ENCODE results near the gene LRRC56. TPM values are rescaled to one million over a fixed set of nuclear protein-coding genes. Genes with fewer than 3 reads are reported as not detected.

LRRC56 gene
- total RNA-seq, 2 donors from 2014 or later = 3.0 to 4.3 TPM

GRCh38 chr11:598005-598680 is 60.8 kb downstream of the LRRC56 start:
- Histone ChIP-seq H3K9me3 (ENCODE audit: control insufficient read depth, low read length) (no peaks in the 10 kb centered on the region), H3K27ac (ENCODE audit: low read depth, low read length) (no peak overlapping the region), H3K9ac (ENCODE audit: extremely low read depth, low read length, poor library complexity, severe bottlenecking) (no peak overlapping the region), H3K36me3 (ENCODE audit: control insufficient read depth, insufficient read depth, low read length) (peaks cover 74% of the 10 kb centered on the region), H3K4me1 (ENCODE audit: control insufficient read depth, insufficient read depth, low read length) (no peaks in the 10 kb centered on the region), H3K27me3 (ENCODE audit: control insufficient read depth, insufficient read depth, low read length, poor library complexity, severe bottlenecking) (no peaks in the 10 kb centered on the region), H3K4me3 (ENCODE audit: low read length) (no peak overlapping the region)
- no peak for TF ChIP-seq CTCF (conservative IDR thresholded peaks at IDR 0.05)
- Mint-ChIP-seq H3K27ac (no peak overlapping the region), H3K27me3 (ENCODE audit: insufficient read depth) (no peaks in the 10 kb centered on the region), H3K4me3 (no peak overlapping the region), H3K4me1 (no peaks in the 10 kb centered on the region), H3K9me3 (no peaks in the 10 kb centered on the region), H3K36me3 (ENCODE audit: low read depth) (peaks cover 60% of the 10 kb centered on the region)
- DNase-seq = no peak
- 93 to 95% methylated on average over 25 to 30 of the region's 30 CpGs for WGBS, 2 experiments (ENCODE audit: insufficient coverage in 1 of 2, insufficient read length in 1 of 2)

GRCh38 chr11:601573-602245 is 64.4 kb downstream of the LRRC56 start:
- H3K4me3 Mint-ChIP-seq = no peak overlapping the region
- Histone ChIP-seq H3K4me1 (ENCODE audit: control insufficient read depth, insufficient read depth, low read length) (no peaks in the 10 kb centered on the region), H3K4me3 (ENCODE audit: low read length) (no peak overlapping the region), H3K27ac (ENCODE audit: low read depth, low read length) (no peak overlapping the region), H3K9me3 (ENCODE audit: control insufficient read depth, low read length) (no peaks in the 10 kb centered on the region), H3K9ac (ENCODE audit: extremely low read depth, low read length, poor library complexity, severe bottlenecking) (no peak overlapping the region), H3K27me3 (ENCODE audit: control insufficient read depth, insufficient read depth, low read length, poor library complexity, severe bottlenecking) (no peaks in the 10 kb centered on the region), H3K36me3 (ENCODE audit: control insufficient read depth, insufficient read depth, low read length) (peaks cover 67% of the 10 kb centered on the region)
- H3K36me3 Mint-ChIP-seq (ENCODE audit: low read depth) = peaks cover 59% of the 10 kb centered on the region
- H3K27me3 Mint-ChIP-seq (ENCODE audit: insufficient read depth) = no peaks in the 10 kb centered on the region
- no peak for DNase-seq
- WGBS, 2 experiments (ENCODE audit: insufficient coverage in 1 of 2, insufficient read length in 1 of 2) = 95 to 96% methylated on average over 17 to 23 of the region's 23 CpGs
- no peaks in the 10 kb centered on the region for H3K4me1 Mint-ChIP-seq
- no peaks in the 10 kb centered on the region for H3K9me3 Mint-ChIP-seq
- no peak for TF ChIP-seq CTCF (conservative IDR thresholded peaks at IDR 0.05)
- peak overlapping the region; percentile 1 for H3K27ac Mint-ChIP-seq

- Mint-ChIP-seq H3K4me1 (no peaks in the 10 kb centered on the region), H3K27me3 (ENCODE audit: insufficient read depth) (no peaks in the 10 kb centered on the region), H3K4me3 (no peak overlapping the region), H3K36me3 (ENCODE audit: low read depth) (peaks cover 61% of the 10 kb centered on the region), H3K9me3 (no peaks in the 10 kb centered on the region), H3K27ac (no peak overlapping the region)
- Histone ChIP-seq H3K4me1 (ENCODE audit: control insufficient read depth, insufficient read depth, low read length) (no peaks in the 10 kb centered on the region), H3K9me3 (ENCODE audit: control insufficient read depth, low read length) (no peaks in the 10 kb centered on the region), H3K36me3 (ENCODE audit: control insufficient read depth, insufficient read depth, low read length) (peaks cover 76% of the 10 kb centered on the region), H3K27ac (ENCODE audit: low read depth, low read length) (no peak overlapping the region), H3K9ac (ENCODE audit: extremely low read depth, low read length, poor library complexity, severe bottlenecking) (no peak overlapping the region), H3K27me3 (ENCODE audit: control insufficient read depth, insufficient read depth, low read length, poor library complexity, severe bottlenecking) (no peaks in the 10 kb centered on the region), H3K4me3 (ENCODE audit: low read length) (no peak overlapping the region)
- 95 to 96% methylated on average over 11 to 13 of the region's 13 CpGs for WGBS, 2 experiments (ENCODE audit: insufficient coverage in 1 of 2, insufficient read length in 1 of 2)
- no peak for DNase-seq
- TF ChIP-seq CTCF (conservative IDR thresholded peaks at IDR 0.05) = no peak
Observed at GRCh38 chr11:603154-603553, 65.8 kb downstream of the LRRC56 start.

Small RNA genes lying within 50 kb of the gene (microRNA-seq; reads per million reads assigned to microRNA genes)
- 161 reads per million, percentile 80 among the genes with 10 or more reads in this experiment for gene MIR210 (ENCODE audit: borderline microRNAs expressed)

Other genes with a start within 250 kb of the LRRC56 start
- 100 to 1,000 TPM; 129 to 186 TPM for gene PGGHG, start 248.4 kb upstream of the LRRC56 start, total RNA-seq
- gene IFITM5, start 238.0 kb upstream of the LRRC56 start, total RNA-seq = not detected
- gene IFITM2, start 229.7 kb upstream of the LRRC56 start, total RNA-seq = 100 to 1,000 TPM; 262 to 367 TPM
- 100 to 1,000 TPM; 211 to 558 TPM for gene IFITM1, start 223.5 kb upstream of the LRRC56 start, total RNA-seq
- 100 to 1,000 TPM; 257 to 389 TPM for gene IFITM3, start 216.7 kb upstream of the LRRC56 start, total RNA-seq
- 100 to 1,000 TPM; 109 to 118 TPM for gene B4GALNT4, start 168.0 kb upstream of the LRRC56 start, total RNA-seq
- gene PKP3, start 143.3 kb upstream of the LRRC56 start, total RNA-seq = 10 to 100 TPM; 35.4 to 44.8 TPM
- 10 to 100 TPM; 63.3 to 67.4 TPM for gene SIGIRR, start 122.5 kb upstream of the LRRC56 start, total RNA-seq
- gene ANO9, start 95.5 kb upstream of the LRRC56 start, total RNA-seq = 10 to 100 TPM; 16.8 to 17.8 TPM
- 10 to 100 TPM; 55.2 to 56.1 TPM for gene PTDSS2, start 87.2 kb upstream of the LRRC56 start, total RNA-seq
- 10 to 100 TPM; 42.7 to 43.2 TPM for gene RNH1, start 30.3 kb upstream of the LRRC56 start, total RNA-seq
- 10 to 100 TPM; 64.8 to 68.2 TPM for gene HRAS, start 2.0 kb upstream of the LRRC56 start, total RNA-seq
- gene LMNTD2, start 23.2 kb downstream of the LRRC56 start, total RNA-seq = 10 to 100 TPM in 1 of 2 donors, 1 to 10 TPM in 1; 8.5 to 13.3 TPM
- 10 to 100 TPM; 34.2 to 36.3 TPM for gene RASSF7, start 23.4 kb downstream of the LRRC56 start, total RNA-seq
- 10 to 100 TPM; 43.4 to 48.0 TPM for gene PHRF1, start 38.9 kb downstream of the LRRC56 start, total RNA-seq
- gene IRF7, start 78.4 kb downstream of the LRRC56 start, total RNA-seq = 10 to 100 TPM in 1 of 2 donors, 1 to 10 TPM in 1; 9.3 to 16.8 TPM
- under 1 TPM; 0.13 to 0.27 TPM for gene CDHR5, start 87.4 kb downstream of the LRRC56 start, total RNA-seq
- gene SCT, start 89.7 kb downstream of the LRRC56 start, total RNA-seq = 1 to 10 TPM; 3.9 to 6.1 TPM
- 1 to 10 TPM; 1.8 to 2.7 TPM for gene DRD4, start 99.7 kb downstream of the LRRC56 start, total RNA-seq
- 10 to 100 TPM; 44.1 to 51.9 TPM for gene DEAF1, start 157.7 kb downstream of the LRRC56 start, total RNA-seq
- 10 to 100 TPM; 13.2 to 19.1 TPM for gene TMEM80, start 158.3 kb downstream of the LRRC56 start, total RNA-seq
- gene EPS8L2, start 168.7 kb downstream of the LRRC56 start, total RNA-seq = 10 to 100 TPM; 26.2 to 28.0 TPM
- gene TALDO1, start 209.9 kb downstream of the LRRC56 start, total RNA-seq = 100 to 1,000 TPM; 177 to 221 TPM
- 10 to 100 TPM; 57.2 to 63.2 TPM for gene GATD1, start 240.0 kb downstream of the LRRC56 start, total RNA-seq